BJ (cell line): ENCODE measurements around the gene EMX2. TPM values are rescaled to one million over a fixed set of nuclear protein-coding genes. Genes with fewer than 3 reads are reported as not detected.

Experiments used
- CTCF ChIA-PET: fragments of 350-600 bp; formaldehyde crosslinking; extraction: SDS; loops from one replicate; lab custom pipeline; 2021; ENCODE audit warnings: antibody characterized with exemption, inconsistent platforms; lab: Yijun Ruan, JAX
- POLR2A ChIA-PET: fragments of 300-600 bp; sonication (Branson Sonifier 250); formaldehyde crosslinking; extraction: SDS; loops from one replicate; lab custom pipeline; 2021; ENCODE audit warnings: antibody characterized with exemption; lab: Charles Lee
- DNase-seq: peaks from one replicate; pipeline ENCODE4 v3.0.0-alpha.2; 2011; ENCODE audit warnings: low read depth
- H3K27me3 ChIP-seq: 2 replicates; pipeline ENCODE4 v1.6.0; 2011; ENCODE audit warnings: low read length; ENCODE audit not compliant: control insufficient read depth, insufficient read depth
- H3K36me3 ChIP-seq: 2 replicates; pipeline ENCODE4 v1.5.1; 2011; ENCODE audit warnings: low read length; ENCODE audit not compliant: control insufficient read depth, insufficient read depth
- H3K4me3 ChIP-seq: 2 replicates; pipeline ENCODE4 v1.5.1; 2011; ENCODE audit warnings: low read depth, mild to moderate bottlenecking, control low read depth, low read length
- polyA plus RNA-seq: library from polyadenylated mRNA; depleted of rRNA; stranded (reverse); fragments of >200 nt; gene quantifications from 2 replicates; pipeline ENCODE4 v1.2.3, GENCODE V29; 2011
- TF ChIP-seq, protein P1 (sequence below): IDR thresholded peaks from 2 replicates; pipeline ENCODE4 v1.5.1; 2011; ENCODE audit warnings: low read depth, mild to moderate bottlenecking, control low read depth, inconsistent platforms, low read length, moderate library complexity; ENCODE audit not compliant: insufficient read depth

EMX2 gene
- polyA plus RNA-seq, 1 experiment, result 0.31 TPM

DNA sequence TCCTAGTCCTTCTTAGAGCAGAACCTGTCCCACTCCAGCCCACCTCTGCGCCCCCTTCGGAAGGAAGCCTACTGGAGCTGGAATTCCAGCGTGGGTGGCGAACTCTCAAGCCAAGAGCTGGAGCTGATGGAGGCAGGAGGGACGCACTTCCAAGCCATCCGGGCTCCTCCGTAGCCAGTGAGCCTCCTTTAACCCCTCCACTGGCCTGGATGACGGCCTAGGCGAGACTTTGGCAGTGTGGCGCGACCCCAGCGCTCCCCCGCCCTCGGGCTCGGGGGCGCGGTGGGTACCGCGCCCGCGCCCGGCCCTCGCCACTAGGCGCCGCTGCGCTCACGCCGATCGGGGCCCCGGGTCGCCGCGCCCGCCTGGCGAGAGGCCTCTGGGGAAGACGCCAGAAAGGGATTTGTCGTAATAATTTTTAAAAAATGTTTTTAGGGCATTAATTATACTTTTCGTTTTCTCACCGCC is 5.1 kb upstream of the EMX2 start:
- peaks cover 48% of the 10 kb centered on the region for H3K27me3 ChIP-seq
- no peak for DNase-seq
- H3K4me3 ChIP-seq, result no peak overlapping the region
- TF ChIP-seq, protein P1, sequence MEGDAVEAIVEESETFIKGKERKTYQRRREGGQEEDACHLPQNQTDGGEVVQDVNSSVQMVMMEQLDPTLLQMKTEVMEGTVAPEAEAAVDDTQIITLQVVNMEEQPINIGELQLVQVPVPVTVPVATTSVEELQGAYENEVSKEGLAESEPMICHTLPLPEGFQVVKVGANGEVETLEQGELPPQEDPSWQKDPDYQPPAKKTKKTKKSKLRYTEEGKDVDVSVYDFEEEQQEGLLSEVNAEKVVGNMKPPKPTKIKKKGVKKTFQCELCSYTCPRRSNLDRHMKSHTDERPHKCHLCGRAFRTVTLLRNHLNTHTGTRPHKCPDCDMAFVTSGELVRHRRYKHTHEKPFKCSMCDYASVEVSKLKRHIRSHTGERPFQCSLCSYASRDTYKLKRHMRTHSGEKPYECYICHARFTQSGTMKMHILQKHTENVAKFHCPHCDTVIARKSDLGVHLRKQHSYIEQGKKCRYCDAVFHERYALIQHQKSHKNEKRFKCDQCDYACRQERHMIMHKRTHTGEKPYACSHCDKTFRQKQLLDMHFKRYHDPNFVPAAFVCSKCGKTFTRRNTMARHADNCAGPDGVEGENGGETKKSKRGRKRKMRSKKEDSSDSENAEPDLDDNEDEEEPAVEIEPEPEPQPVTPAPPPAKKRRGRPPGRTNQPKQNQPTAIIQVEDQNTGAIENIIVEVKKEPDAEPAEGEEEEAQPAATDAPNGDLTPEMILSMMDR, result peak; percentile 26; the same call in 1 of the 2 replicates
- POLR2A ChIA-PET, result no interaction called here
- CTCF ChIA-PET, result interaction anchor here (0.7 to 5.5 kb wide), 16 partner anchors 10 to 836 kb away, joined by 3 to 45 read pairs (median 3); no protein-coding TSS in a partner anchor
- H3K36me3 ChIP-seq, result no peaks in the 10 kb centered on the region

- TF ChIP-seq, protein P1, result no peak
- CTCF ChIA-PET, result interaction anchor here (0.6 to 5.5 kb wide), 14 partner anchors 9 to 721 kb away, joined by 3 to 45 read pairs (median 4); no protein-coding TSS in a partner anchor
- DNase-seq, result no peak
- POLR2A ChIA-PET, result no interaction called here
- peaks cover 43% of the 10 kb centered on the region for H3K27me3 ChIP-seq
- no peaks in the 10 kb centered on the region for H3K36me3 ChIP-seq
- no peak overlapping the region for H3K4me3 ChIP-seq
These were observed 4.5 kb upstream of the EMX2 start for GRCh38 chr10:117537904-117538524.

- Histone ChIP-seq H3K36me3 (no peaks in the 10 kb centered on the region), H3K27me3 (peaks cover 39% of the 10 kb centered on the region), H3K4me3 (no peak overlapping the region)
- TF ChIP-seq, protein P1, result no peak
- ChIA-PET POLR2A (no interaction called here), CTCF (interaction anchor here (1.6 to 5.5 kb wide), 4 partner anchors 8 to 703 kb away, joined by 4 to 45 read pairs (median 6); no protein-coding TSS in a partner anchor)
- no peak for DNase-seq
These were observed 3.2 kb upstream of the EMX2 start for GRCh38 chr10:117539361-117539773.

DNA sequence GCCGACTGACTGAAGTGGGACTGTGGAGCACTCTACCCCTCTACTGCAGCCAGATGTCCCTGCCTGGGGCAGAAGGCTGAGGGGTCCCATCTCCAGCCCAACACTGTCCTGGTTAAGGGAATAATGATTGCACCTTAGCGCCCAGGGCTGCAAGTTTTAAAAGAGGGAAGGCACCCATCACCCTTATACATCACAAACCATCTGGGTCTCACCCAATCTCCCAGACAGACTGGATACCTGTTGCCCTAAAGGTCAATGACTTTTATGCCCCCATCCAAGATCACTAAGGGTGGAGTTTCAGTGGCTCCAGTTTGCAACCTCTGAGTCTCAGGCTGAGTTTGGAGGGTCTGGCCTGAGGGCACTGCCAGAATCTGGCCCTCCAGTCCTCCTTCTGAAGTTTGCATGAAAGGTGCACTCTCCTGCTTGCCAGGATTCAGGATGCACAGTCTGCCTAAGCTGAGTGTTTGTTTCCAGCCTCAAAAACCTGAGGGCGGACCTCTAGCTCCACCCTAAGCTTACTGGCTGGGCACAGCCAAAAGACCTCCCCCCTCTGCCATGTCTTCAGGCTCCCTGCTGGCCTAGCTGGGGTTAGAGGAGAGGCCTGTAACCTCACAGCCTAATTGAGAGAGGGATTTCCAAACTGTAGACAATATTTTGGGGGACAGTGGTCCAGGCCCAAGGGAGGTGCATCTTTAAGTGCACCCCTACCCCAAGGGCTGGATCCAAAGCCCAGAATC is 2.5 kb upstream of the EMX2 start:
- peaks cover 37% of the 10 kb centered on the region for H3K27me3 ChIP-seq
- H3K4me3 ChIP-seq, result no peak overlapping the region
- no peak for DNase-seq
- ChIA-PET POLR2A (no interaction called here), CTCF (interaction anchor here (1.6 kb wide), 1 partner anchor 44 kb away, joined by 4 read pairs; no protein-coding TSS in a partner anchor)
- no peaks in the 10 kb centered on the region for H3K36me3 ChIP-seq
- TF ChIP-seq, protein P1, result no peak
